ENCODE data around the gene DAP.
"Not testable (repeated sequence)": the region's sequence is repeated elsewhere in the genome, so short reads cannot be mapped to it uniquely, and the experiment has no call there.

Gene DAP

GRCh38 chr5:10653043-10653442, 108.0 kb downstream of the DAP start:
- DNase-seq (ENCODE audit: low read depth): no peak

GRCh38 chr5:10652606-10653005, 108.4 kb downstream of the DAP start:
- DNase-seq (ENCODE audit: low read depth): no peak

GRCh38 chr5:10652151-10652550, 108.9 kb downstream of the DAP start:
- DNase-seq (ENCODE audit: low read depth): no peak

GRCh38 chr5:10649666-10650380, 111.2 kb downstream of the DAP start:
- DNase-seq (ENCODE audit: low read depth): no peak

- DNase-seq (ENCODE audit: low read depth): no peak
Observed at GRCh38 chr5:10648806-10649665, 112.0 kb downstream of the DAP start.

GRCh38 chr5:10647640-10648039, 113.4 kb downstream of the DAP start:
- no peak for DNase-seq (ENCODE audit: low read depth)

- DNase-seq (ENCODE audit: low read depth): no peak
Observed at GRCh38 chr5:10645671-10646070, 115.4 kb downstream of the DAP start.

- DNase-seq (ENCODE audit: low read depth): no peak
Observed at GRCh38 chr5:10645146-10645545, 115.9 kb downstream of the DAP start.

GRCh38 chr5:10644192-10644591, 116.8 kb downstream of the DAP start:
- DNase-seq (ENCODE audit: low read depth): no peak

GRCh38 chr5:10642367-10642766, 118.7 kb downstream of the DAP start:
- no peak for DNase-seq (ENCODE audit: low read depth)

- DNase-seq (ENCODE audit: low read depth): no peak
Observed at GRCh38 chr5:10639846-10640368, 121.1 kb downstream of the DAP start.

GRCh38 chr5:10638723-10639122, 122.3 kb downstream of the DAP start:
- DNase-seq (ENCODE audit: low read depth): not testable (repeated sequence)

GRCh38 chr5:10637944-10638343, 123.1 kb downstream of the DAP start:
- DNase-seq (ENCODE audit: low read depth): no peak

GRCh38 chr5:10636363-10637142, 124.5 kb downstream of the DAP start:
- no peak for DNase-seq (ENCODE audit: low read depth)

GRCh38 chr5:10635867-10636350, 125.1 kb downstream of the DAP start:
- DNase-seq (ENCODE audit: low read depth): no peak

- peak; percentile 59 for DNase-seq (ENCODE audit: low read depth)
Observed at GRCh38 chr5:10635257-10635866, 125.7 kb downstream of the DAP start.

GRCh38 chr5:10634562-10634961, 126.5 kb downstream of the DAP start:
- no peak for DNase-seq (ENCODE audit: low read depth)

- DNase-seq (ENCODE audit: low read depth): no peak
Observed at GRCh38 chr5:10634050-10634449, 127.0 kb downstream of the DAP start.

- DNase-seq (ENCODE audit: low read depth): no peak
Observed at GRCh38 chr5:10633271-10634049, 127.6 kb downstream of the DAP start.

- peak; percentile 27 for DNase-seq (ENCODE audit: low read depth)
Observed at GRCh38 chr5:10632110-10632761, 128.8 kb downstream of the DAP start.

All from stimulated activated CD8-positive, alpha-beta memory T cell treated with anti-CD3 and anti-CD28 coated beads, Interleukin-4, amount 100 ng/mL, for 24 hours (primary cell).